MV-4-11 (cell line): ENCODE results near the gene CERK.
"Not testable (repeated sequence)": the region's sequence is repeated elsewhere in the genome, so short reads cannot be mapped to it uniquely, and the experiment has no call there.

ENCODE experiments used
- DNase-seq: peaks from one replicate; lab custom pipeline; 2025; lab: John Stamatoyannopoulos, UW

CERK gene

GRCh38 chr22:46661221-46661851 lies 76.7 kb downstream of the CERK start:
- DNase-seq, result no peak

GRCh38 chr22:46660604-46661201 lies 77.3 kb downstream of the CERK start:
- DNase-seq, result no peak

- no peak for DNase-seq
These were observed 78.3 kb downstream of the CERK start for GRCh38 chr22:46659791-46660186.

GRCh38 chr22:46659059-46659790 lies 78.8 kb downstream of the CERK start:
- no peak for DNase-seq

- no peak for DNase-seq
These were observed 79.8 kb downstream of the CERK start for GRCh38 chr22:46657996-46658947.

GRCh38 chr22:46657655-46657953 lies 80.4 kb downstream of the CERK start:
- DNase-seq, result no peak

GRCh38 chr22:46656856-46657654 lies 81.0 kb downstream of the CERK start:
- DNase-seq, result no peak

- DNase-seq, result no peak
These were observed 82.0 kb downstream of the CERK start for GRCh38 chr22:46655861-46656608.

- no peak for DNase-seq
These were observed 83.0 kb downstream of the CERK start for GRCh38 chr22:46654927-46655595.

- no peak for DNase-seq
These were observed 83.6 kb downstream of the CERK start for GRCh38 chr22:46654426-46654825.

GRCh38 chr22:46653596-46653995 lies 84.5 kb downstream of the CERK start:
- no peak for DNase-seq

GRCh38 chr22:46652847-46653331 lies 85.2 kb downstream of the CERK start:
- no peak for DNase-seq

GRCh38 chr22:46652081-46652846 lies 85.8 kb downstream of the CERK start:
- peak; percentile 14 for DNase-seq

GRCh38 chr22:46651316-46651715 lies 86.7 kb downstream of the CERK start:
- DNase-seq, result no peak

GRCh38 chr22:46650078-46650810 lies 87.8 kb downstream of the CERK start:
- no peak for DNase-seq

GRCh38 chr22:46649141-46650077 lies 88.6 kb downstream of the CERK start:
- DNase-seq, result no peak

- not testable (repeated sequence) for DNase-seq
These were observed 89.7 kb downstream of the CERK start for GRCh38 chr22:46648225-46648820.
